Measurements from ENCODE around the gene RCOR3. TPM values are rescaled to one million over a fixed set of nuclear protein-coding genes. Genes with fewer than 3 reads are reported as not detected.

RCOR3 gene
- total RNA-seq, 5 donors from 2014 or later (not counting 1 experiment from before 2014, with no cell fraction given): 58.2 to 72.4 (median 62.2) TPM

DNA sequence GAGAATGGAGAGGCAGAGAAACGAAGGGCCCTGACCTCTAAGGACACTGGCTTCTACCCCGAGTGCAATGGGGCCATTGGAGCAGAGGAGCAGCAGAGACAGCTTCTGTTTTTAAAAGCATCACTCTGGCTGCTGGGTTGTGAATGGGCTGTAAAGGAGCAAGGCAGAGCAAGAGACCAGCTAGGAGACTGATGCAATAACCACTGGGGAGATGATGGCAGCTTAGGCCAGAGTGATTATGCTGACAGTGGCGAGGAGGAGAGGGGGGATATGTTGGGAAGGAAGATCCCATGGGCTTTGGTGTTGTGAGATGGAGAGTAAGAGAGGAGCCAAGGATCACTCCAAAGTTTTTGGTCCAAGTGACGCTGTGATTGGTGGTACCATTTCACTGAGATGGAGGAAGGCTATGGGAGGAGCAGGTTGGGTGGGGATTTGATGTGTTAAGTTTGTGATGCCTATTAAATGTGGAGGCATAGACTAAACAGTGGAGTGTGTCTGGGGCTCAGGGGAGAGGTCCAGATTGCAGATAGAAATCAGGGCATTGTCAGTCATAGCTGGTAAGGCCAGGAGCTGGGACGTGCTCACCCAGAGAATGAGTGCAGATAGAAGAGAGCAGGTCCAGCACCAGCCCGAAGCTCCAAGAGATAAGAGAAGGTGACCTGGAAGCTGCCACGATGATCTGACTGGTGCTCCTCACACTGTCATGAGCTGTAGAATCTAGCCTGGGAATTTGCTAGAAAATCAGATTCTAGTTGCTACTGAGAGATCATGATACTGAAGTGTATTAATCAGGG, 78.5 kb downstream of the RCOR3 start:
- peaks cover 6% of the 10 kb centered on the region for H3K36me3 Mint-ChIP-seq
- Histone ChIP-seq H3K27me3 (replicated peaks in 1 of 2; ENCODE audit: control insufficient read depth in 2 of 2, extremely low read depth in 1 of 2, insufficient read depth in 2 of 2, low read length in 1 of 2) (no peaks in the 10 kb centered on the region), H3K36me3 (ENCODE audit: control insufficient read depth in 2 of 2, extremely low read depth in 1 of 2, insufficient read depth in 1 of 2, low read length in 1 of 2) (peaks cover 0 to 14% of the 10 kb centered on the region in 2 donors), H3K27ac (ENCODE audit: low read length) (peak overlapping the region; percentile 64), H3K4me1 (ENCODE audit: control insufficient read depth in 1 of 2, extremely low read depth in 1 of 2, insufficient read depth in 2 of 2, low read length in 2 of 2) (peaks cover 36 to 85% of the 10 kb centered on the region in 2 experiments), H3K9me3 (no peaks in the 10 kb centered on the region), H3K4me3 (ENCODE audit: control insufficient read depth in 1 of 2, extremely low read depth in 1 of 2, low read length in 1 of 2) (no peak overlapping the region)
- H3K27ac Mint-ChIP-seq: peak overlapping the region; percentile 90 to 92
- DNase-seq: peak in 1 of 35 experiments; percentile 14
- no peaks in the 10 kb centered on the region for H3K27me3 Mint-ChIP-seq
- H3K4me3 Mint-ChIP-seq: peak overlapping the region in 2 of 3 donors; percentile 41 to 76
- peaks cover 94 to 99% (median 94%) of the 10 kb centered on the region in 3 donors for H3K4me1 Mint-ChIP-seq
- ChIA-PET POLR2A (interaction anchor here in 1 of 2 donors (2.1 kb wide), 1 partner anchor 10 kb away, joined by 7 read pairs; no protein-coding TSS in a partner anchor), CTCF (interaction anchor here (0.7 to 1.1 kb wide), 4 partner anchors 12 to 102 kb away, joined by 3 to 4 read pairs (median 3); no protein-coding TSS in a partner anchor)
- H3K9me3 Mint-ChIP-seq: no peaks in the 10 kb centered on the region
- no peak for ATAC-seq (replicated peaks in 1 of 4)
- WGBS (ENCODE audit: insufficient coverage): 94% methylated on average over 5 of the region's 7 CpGs

DNA sequence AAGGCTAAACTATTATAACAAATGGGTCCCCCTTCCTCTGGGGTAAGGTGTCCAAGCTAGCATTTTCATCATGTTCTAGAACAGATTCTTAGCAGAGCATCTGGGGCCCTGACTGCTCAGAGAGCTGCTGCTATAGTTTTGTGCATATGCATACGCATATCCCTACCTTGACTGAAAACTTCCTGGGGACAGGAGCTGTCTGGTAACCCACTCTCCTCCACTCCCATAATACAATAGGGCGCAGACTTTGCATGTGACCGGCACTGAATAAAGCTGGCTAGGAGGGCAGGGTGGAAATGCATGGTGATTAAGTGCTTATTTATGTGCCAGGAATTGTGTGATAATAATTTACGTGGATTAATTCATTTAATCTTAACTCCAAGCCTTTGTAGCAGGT, 79.1 kb downstream of the RCOR3 start:
- H3K27ac ChIP-seq (ENCODE audit: low read length): no peak overlapping the region
- no CpG with 5 or more reads among the region's 4 CpGs for WGBS (ENCODE audit: insufficient coverage)

GRCh38 chr1:211339631-211340041, 80.5 kb downstream of the RCOR3 start:
- Histone ChIP-seq H3K27me3 (replicated peaks in 1 of 2; ENCODE audit: control insufficient read depth in 2 of 2, extremely low read depth in 1 of 2, insufficient read depth in 2 of 2, low read length in 1 of 2) (no peaks in the 10 kb centered on the region), H3K36me3 (ENCODE audit: control insufficient read depth in 2 of 2, extremely low read depth in 1 of 2, insufficient read depth in 1 of 2, low read length in 1 of 2) (peaks cover 4 to 22% of the 10 kb centered on the region in 2 donors), H3K27ac (ENCODE audit: low read length) (no peak overlapping the region), H3K9me3 (no peaks in the 10 kb centered on the region), H3K4me3 (ENCODE audit: control insufficient read depth in 1 of 2, extremely low read depth in 1 of 2, low read length in 1 of 2) (no peak overlapping the region), H3K4me1 (ENCODE audit: control insufficient read depth in 1 of 2, extremely low read depth in 1 of 2, insufficient read depth in 2 of 2, low read length in 2 of 2) (peaks cover 40 to 84% of the 10 kb centered on the region in 2 experiments)
- Mint-ChIP-seq H3K9me3 (no peaks in the 10 kb centered on the region), H3K4me1 (peaks cover 95 to 96% (median 96%) of the 10 kb centered on the region in 3 donors), H3K36me3 (peaks cover 11% of the 10 kb centered on the region), H3K4me3 (peak overlapping the region in 1 of 3 donors; percentile 65), H3K27ac (peak overlapping the region; percentile 60 to 80), H3K27me3 (no peaks in the 10 kb centered on the region)
- ChIA-PET CTCF (no interaction called here), POLR2A (interaction anchor here in 1 of 2 donors (0.6 kb wide), 1 partner anchor 15 kb away, joined by 5 read pairs; no protein-coding TSS in a partner anchor)
- WGBS (ENCODE audit: insufficient coverage): 78% methylated on average over 1 of the region's 6 CpGs
- ATAC-seq (replicated peaks in 1 of 4) (peak in 3 of 4 experiments; percentile 29 to 33 (median 30)), DNase-seq (peak in 1 of 35 experiments; percentile 23)

More for the DNA sequence above, 79.1 kb downstream of the RCOR3 start:
- Mint-ChIP-seq H3K4me1 (peaks cover 94 to 99% (median 94%) of the 10 kb centered on the region in 3 donors), H3K4me3 (peak overlapping the region in 1 of 3 donors; percentile 76), H3K9me3 (no peaks in the 10 kb centered on the region), H3K27ac (peak overlapping the region; percentile 90 to 92), H3K27me3 (no peaks in the 10 kb centered on the region), H3K36me3 (peaks cover 6% of the 10 kb centered on the region)
- Histone ChIP-seq H3K27me3 (replicated peaks in 1 of 2; ENCODE audit: control insufficient read depth in 2 of 2, extremely low read depth in 1 of 2, insufficient read depth in 2 of 2, low read length in 1 of 2) (no peaks in the 10 kb centered on the region), H3K4me3 (ENCODE audit: control insufficient read depth in 1 of 2, extremely low read depth in 1 of 2, low read length in 1 of 2) (no peak overlapping the region), H3K4me1 (ENCODE audit: control insufficient read depth in 1 of 2, extremely low read depth in 1 of 2, insufficient read depth in 2 of 2, low read length in 2 of 2) (peaks cover 35 to 84% of the 10 kb centered on the region in 2 experiments), H3K9me3 (no peaks in the 10 kb centered on the region), H3K36me3 (ENCODE audit: control insufficient read depth in 2 of 2, extremely low read depth in 1 of 2, insufficient read depth in 1 of 2, low read length in 1 of 2) (peaks cover 0 to 14% of the 10 kb centered on the region in 2 donors)
- CTCF ChIA-PET: interaction anchor here (0.5 to 1.1 kb wide), 4 partner anchors 15 to 499 kb away, joined by 3 read pairs; no protein-coding TSS in a partner anchor
- DNase-seq: no peak
- POLR2A ChIA-PET: no interaction called here
- ATAC-seq (replicated peaks in 1 of 4): no peak

- H3K36me3 Mint-ChIP-seq: peaks cover 15% of the 10 kb centered on the region
- H3K4me1 Mint-ChIP-seq: peaks cover 92 to 94% (median 93%) of the 10 kb centered on the region in 3 donors
- Histone ChIP-seq H3K9me3 (no peaks in the 10 kb centered on the region), H3K36me3 (ENCODE audit: control insufficient read depth in 2 of 2, extremely low read depth in 1 of 2, insufficient read depth in 1 of 2, low read length in 1 of 2) (peaks cover 4 to 23% of the 10 kb centered on the region in 2 donors), H3K4me1 (ENCODE audit: control insufficient read depth in 1 of 2, extremely low read depth in 1 of 2, insufficient read depth in 2 of 2, low read length in 2 of 2) (peaks cover 29 to 83% of the 10 kb centered on the region in 2 experiments), H3K27ac (ENCODE audit: low read length) (no peak overlapping the region), H3K4me3 (ENCODE audit: control insufficient read depth in 1 of 2, extremely low read depth in 1 of 2, low read length in 1 of 2) (no peak overlapping the region), H3K27me3 (replicated peaks in 1 of 2; ENCODE audit: control insufficient read depth in 2 of 2, extremely low read depth in 1 of 2, insufficient read depth in 2 of 2, low read length in 1 of 2) (no peaks in the 10 kb centered on the region)
- H3K4me3 Mint-ChIP-seq: peak overlapping the region in 1 of 3 donors; percentile 22
- CTCF ChIA-PET: no interaction called here
- ATAC-seq (replicated peaks in 1 of 4) (no peak), DNase-seq (peak in 1 of 35 experiments; percentile 12)
- peak overlapping the region; percentile 13 to 34 for H3K27ac Mint-ChIP-seq
- POLR2A ChIA-PET: no interaction called here
- no peaks in the 10 kb centered on the region for H3K27me3 Mint-ChIP-seq
- H3K9me3 Mint-ChIP-seq: no peaks in the 10 kb centered on the region
- 100% methylated on average over 3 of the region's 10 CpGs for WGBS (ENCODE audit: insufficient coverage)
Observed at GRCh38 chr1:211340622-211341507, 81.7 kb downstream of the RCOR3 start.

GRCh38 chr1:211341999-211342398, 82.8 kb downstream of the RCOR3 start:
- Histone ChIP-seq H3K4me3 (ENCODE audit: control insufficient read depth in 1 of 2, extremely low read depth in 1 of 2, low read length in 1 of 2) (no peak overlapping the region), H3K9me3 (no peaks in the 10 kb centered on the region), H3K36me3 (ENCODE audit: control insufficient read depth in 2 of 2, extremely low read depth in 1 of 2, insufficient read depth in 1 of 2, low read length in 1 of 2) (peaks cover 4 to 28% of the 10 kb centered on the region in 2 donors), H3K27me3 (replicated peaks in 1 of 2; ENCODE audit: control insufficient read depth in 2 of 2, extremely low read depth in 1 of 2, insufficient read depth in 2 of 2, low read length in 1 of 2) (no peaks in the 10 kb centered on the region), H3K27ac (ENCODE audit: low read length) (no peak overlapping the region), H3K4me1 (ENCODE audit: control insufficient read depth in 1 of 2, extremely low read depth in 1 of 2, insufficient read depth in 2 of 2, low read length in 2 of 2) (peaks cover 29 to 77% of the 10 kb centered on the region in 2 experiments)
- DNase-seq (no peak), ATAC-seq (replicated peaks in 1 of 4) (no peak)
- POLR2A ChIA-PET: interaction anchor here in 1 of 2 donors (0.6 kb wide), 1 partner anchor 81 kb away, joined by 3 read pairs; no protein-coding TSS in a partner anchor
- peaks cover 92 to 94% (median 93%) of the 10 kb centered on the region in 3 donors for H3K4me1 Mint-ChIP-seq
- no CpG with 5 or more reads among the region's 1 CpG for WGBS (ENCODE audit: insufficient coverage)
- H3K27ac Mint-ChIP-seq: no peak overlapping the region
- CTCF ChIA-PET: interaction anchor here in 1 of 2 donors (0.6 kb wide), 1 partner anchor 1648 kb away, joined by 3 read pairs; no protein-coding TSS in a partner anchor
- no peaks in the 10 kb centered on the region for H3K27me3 Mint-ChIP-seq
- peak overlapping the region in 1 of 3 donors; percentile 12 for H3K4me3 Mint-ChIP-seq
- H3K9me3 Mint-ChIP-seq: no peaks in the 10 kb centered on the region
- peaks cover 19% of the 10 kb centered on the region for H3K36me3 Mint-ChIP-seq

Measured in T-cell (primary cell).